Uterus (tissue), 2 donors: ENCODE measurements around the gene TMEM156.

Source experiments
- POLR2A ChIP-seq, 2 donors: fragments of 450-650 bp; IDR thresholded peaks; one replicate each; pipeline ENCODE4 v1.6.1; 2016; ENCODE audit warnings: antibody characterized with exemption in 2 of 2, mild to moderate bottlenecking in 1 of 2, moderate library complexity in 1 of 2
- TF ChIP-seq, protein P1 (sequence below), 4 experiments: fragments of 200-600 bp in 2 of 4; fragments of 450-650 bp in 2 of 4; sonication (generic) in 2 of 4; IDR thresholded peaks; one replicate each; pipeline ENCODE4 v1.5.1; 2016 to 2019; ENCODE audit warnings: antibody characterized with exemption in 4 of 4, mild to moderate bottlenecking in 2 of 4, moderate library complexity in 1 of 4

DNA sequence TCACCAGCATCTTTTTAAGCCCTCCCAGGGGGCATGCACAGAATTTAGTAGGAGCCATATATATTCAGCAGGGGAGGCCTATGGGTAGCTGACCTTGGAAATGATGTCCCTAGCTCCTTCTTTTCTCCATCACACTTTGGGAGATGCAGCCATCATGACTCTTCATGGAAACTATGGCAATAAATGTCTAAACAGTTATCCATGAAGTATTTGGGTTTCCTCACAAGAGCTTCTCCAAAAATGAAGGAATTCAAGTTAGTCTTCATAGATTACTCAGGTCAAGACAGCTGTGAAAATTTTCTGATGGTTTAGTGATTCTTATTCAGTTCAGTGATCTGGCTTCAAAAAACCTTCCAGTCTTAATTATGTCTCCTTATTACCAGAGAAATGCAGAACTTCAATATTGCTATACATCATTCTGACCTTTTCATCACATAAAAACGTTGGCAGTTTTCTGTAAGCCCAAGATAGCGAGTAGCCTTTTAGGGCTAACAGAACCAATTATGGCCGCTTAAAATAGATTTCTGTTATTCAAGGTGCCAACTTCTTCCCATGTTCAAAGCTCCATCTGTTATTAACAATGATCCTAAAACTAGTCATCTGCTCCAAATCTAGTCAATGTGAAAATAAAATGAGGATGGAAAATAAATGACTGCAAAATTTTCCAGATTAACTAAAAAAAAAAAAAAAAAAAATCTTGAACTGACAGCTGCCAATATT is 52.5 kb downstream of the TMEM156 start:
- TF ChIP-seq, protein P1, sequence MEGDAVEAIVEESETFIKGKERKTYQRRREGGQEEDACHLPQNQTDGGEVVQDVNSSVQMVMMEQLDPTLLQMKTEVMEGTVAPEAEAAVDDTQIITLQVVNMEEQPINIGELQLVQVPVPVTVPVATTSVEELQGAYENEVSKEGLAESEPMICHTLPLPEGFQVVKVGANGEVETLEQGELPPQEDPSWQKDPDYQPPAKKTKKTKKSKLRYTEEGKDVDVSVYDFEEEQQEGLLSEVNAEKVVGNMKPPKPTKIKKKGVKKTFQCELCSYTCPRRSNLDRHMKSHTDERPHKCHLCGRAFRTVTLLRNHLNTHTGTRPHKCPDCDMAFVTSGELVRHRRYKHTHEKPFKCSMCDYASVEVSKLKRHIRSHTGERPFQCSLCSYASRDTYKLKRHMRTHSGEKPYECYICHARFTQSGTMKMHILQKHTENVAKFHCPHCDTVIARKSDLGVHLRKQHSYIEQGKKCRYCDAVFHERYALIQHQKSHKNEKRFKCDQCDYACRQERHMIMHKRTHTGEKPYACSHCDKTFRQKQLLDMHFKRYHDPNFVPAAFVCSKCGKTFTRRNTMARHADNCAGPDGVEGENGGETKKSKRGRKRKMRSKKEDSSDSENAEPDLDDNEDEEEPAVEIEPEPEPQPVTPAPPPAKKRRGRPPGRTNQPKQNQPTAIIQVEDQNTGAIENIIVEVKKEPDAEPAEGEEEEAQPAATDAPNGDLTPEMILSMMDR (IDR thresholded peaks at IDR 0.05), result no peak
- TF ChIP-seq POLR2A (IDR thresholded peaks at IDR 0.05), result no peak
